ENCODE data around the gene KLK15.

KLK15 gene

GRCh38 chr19:50875795-50876422 is 42.5 kb upstream of the KLK15 start:
- H3K27ac ChIP-seq, result no peak overlapping the region
- TF ChIP-seq CTCF (conservative IDR thresholded peaks at IDR 0.05; ENCODE audit: low read depth), result no peak
- DNase-seq (ENCODE audit: low spot score), result no peak
- ChIA-PET POLR2A (ENCODE audit: low non-redundant PET) (no interaction called here), CTCF (no interaction called here)

DNA sequence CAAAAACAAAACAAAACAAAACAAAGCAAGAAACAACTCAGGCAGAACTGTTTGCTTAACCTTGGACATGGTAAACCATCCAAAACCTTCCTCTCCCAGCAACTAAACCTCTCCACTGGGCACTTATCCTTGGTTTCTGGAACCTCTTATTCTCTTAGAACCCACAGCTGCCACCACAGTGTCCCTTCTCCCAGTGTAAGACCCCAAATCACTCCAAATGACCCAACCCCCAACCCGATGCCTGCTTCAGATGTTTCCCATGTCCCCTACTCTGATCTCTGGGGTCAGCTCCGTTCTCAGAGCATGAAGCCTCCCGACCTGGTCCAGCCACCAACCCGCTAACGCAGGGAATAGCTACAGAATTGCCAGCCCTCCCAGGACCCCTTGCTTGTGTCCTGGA is 40.8 kb upstream of the KLK15 start:
- CTCF ChIA-PET, result interaction anchor here (0.5 kb wide), 1 partner anchor 32 kb away, joined by 4 read pairs; no protein-coding TSS in a partner anchor
- TF ChIP-seq CTCF (conservative IDR thresholded peaks at IDR 0.05; ENCODE audit: low read depth), result no peak
- no peak for DNase-seq (ENCODE audit: low spot score)
- H3K27ac ChIP-seq, result no peak overlapping the region
- POLR2A ChIA-PET (ENCODE audit: low non-redundant PET), result no interaction called here

- H3K27ac ChIP-seq, result no peak within 1 kb of the TSS
- no peak for TF ChIP-seq CTCF (conservative IDR thresholded peaks at IDR 0.05; ENCODE audit: low read depth)
- ChIA-PET CTCF (interaction anchor here (0.6 kb wide), 1 partner anchor 290 kb away, joined by 5 read pairs; no protein-coding TSS in a partner anchor), POLR2A (ENCODE audit: low non-redundant PET) (no interaction called here)
- DNase-seq (ENCODE audit: low spot score), result no peak
Observed at GRCh38 chr19:50873056-50873455, 39.7 kb upstream of the KLK15 start, which contains the start of gene KLK2. Gene KLK2 (plus strand): TSS chr19:50873439. CDS start chr19:50873474, 35 bp downstream.

DNA sequence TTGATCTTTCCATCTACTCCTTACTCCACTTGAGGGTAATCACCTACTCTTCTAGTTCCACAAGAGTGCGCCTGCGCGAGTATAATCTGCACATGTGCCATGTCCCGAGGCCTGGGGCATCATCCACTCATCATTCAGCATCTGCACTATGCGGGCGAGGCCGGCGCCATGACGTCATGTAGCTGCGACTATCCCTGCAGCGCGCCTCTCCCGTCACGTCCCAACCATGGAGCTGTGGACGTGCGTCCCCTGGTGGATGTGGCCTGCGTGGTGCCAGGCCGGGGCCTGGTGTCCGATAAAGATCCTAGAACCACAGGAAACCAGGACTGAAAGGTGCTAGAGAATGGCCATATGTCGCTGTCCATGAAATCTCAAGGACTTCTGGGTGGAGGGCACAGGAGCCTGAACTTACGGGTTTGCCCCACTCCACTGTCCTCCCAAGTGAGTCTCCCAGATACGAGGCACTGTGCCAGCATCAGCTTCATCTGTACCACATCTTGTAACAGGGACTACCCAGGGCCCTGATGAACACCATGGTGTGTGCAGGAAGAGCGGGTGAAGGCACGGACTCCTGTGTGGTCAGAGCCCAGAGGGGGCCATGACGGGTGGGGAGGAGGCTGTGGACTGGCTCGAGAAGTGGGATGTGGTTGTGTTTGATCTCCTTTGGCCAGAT is 37.2 kb upstream of the KLK15 start:
- CTCF ChIA-PET, result interaction anchor here (0.7 kb wide), 1 partner anchor 502 kb away, joined by 5 read pairs; no protein-coding TSS in a partner anchor

DNA sequence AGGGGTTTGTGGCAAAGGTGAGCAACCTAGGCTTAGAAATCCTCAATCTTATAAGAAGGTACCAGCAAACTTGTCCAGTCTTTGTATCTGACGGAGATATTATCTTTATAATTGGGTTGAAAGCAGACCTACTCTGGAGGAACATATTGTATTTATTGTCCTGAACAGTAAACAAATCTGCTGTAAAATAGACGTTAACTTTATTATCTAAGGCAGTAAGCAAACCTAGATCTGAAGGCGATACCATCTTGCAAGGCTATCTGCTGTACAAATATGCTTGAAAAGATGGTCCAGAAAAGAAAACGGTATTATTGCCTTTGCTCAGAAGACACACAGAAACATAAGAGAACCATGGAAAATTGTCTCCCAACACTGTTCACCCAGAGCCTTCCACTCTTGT is 36.1 kb upstream of the KLK15 start:
- POLR2A ChIA-PET (ENCODE audit: low non-redundant PET), result no interaction called here
- TF ChIP-seq CTCF (conservative IDR thresholded peaks at IDR 0.05; ENCODE audit: low read depth), result no peak
- no peak for DNase-seq (ENCODE audit: low spot score)
- H3K27ac ChIP-seq, result no peak overlapping the region
- CTCF ChIA-PET, result interaction anchor here (0.7 kb wide), 1 partner anchor 501 kb away, joined by 5 read pairs; no protein-coding TSS in a partner anchor

More for the DNA sequence above, 37.2 kb upstream of the KLK15 start:
- DNase-seq (ENCODE audit: low spot score), result no peak
- POLR2A ChIA-PET (ENCODE audit: low non-redundant PET), result no interaction called here
- no peak overlapping the region for H3K27ac ChIP-seq
- no peak for TF ChIP-seq CTCF (conservative IDR thresholded peaks at IDR 0.05; ENCODE audit: low read depth)

GRCh38 chr19:50861496-50862286 is 28.3 kb upstream of the KLK15 start:
- DNase-seq (ENCODE audit: low spot score), result no peak
- CTCF ChIA-PET, result interaction anchor here (0.6 kb wide), 1 partner anchor 43 kb away, joined by 4 read pairs; no protein-coding TSS in a partner anchor

More at GRCh38 chr19:50861496-50862286, 28.3 kb upstream of the KLK15 start:
- no peak overlapping the region for H3K27ac ChIP-seq
- no peak for TF ChIP-seq CTCF (conservative IDR thresholded peaks at IDR 0.05; ENCODE audit: low read depth)
- POLR2A ChIA-PET (ENCODE audit: low non-redundant PET), result no interaction called here
